ENCODE measurements around the gene GALNTL6. TPM values are rescaled to one million over a fixed set of nuclear protein-coding genes. Genes with fewer than 3 reads are reported as not detected.

Gene GALNTL6
- total RNA-seq, 2 experiments from 2014 or later: not detected

DNA sequence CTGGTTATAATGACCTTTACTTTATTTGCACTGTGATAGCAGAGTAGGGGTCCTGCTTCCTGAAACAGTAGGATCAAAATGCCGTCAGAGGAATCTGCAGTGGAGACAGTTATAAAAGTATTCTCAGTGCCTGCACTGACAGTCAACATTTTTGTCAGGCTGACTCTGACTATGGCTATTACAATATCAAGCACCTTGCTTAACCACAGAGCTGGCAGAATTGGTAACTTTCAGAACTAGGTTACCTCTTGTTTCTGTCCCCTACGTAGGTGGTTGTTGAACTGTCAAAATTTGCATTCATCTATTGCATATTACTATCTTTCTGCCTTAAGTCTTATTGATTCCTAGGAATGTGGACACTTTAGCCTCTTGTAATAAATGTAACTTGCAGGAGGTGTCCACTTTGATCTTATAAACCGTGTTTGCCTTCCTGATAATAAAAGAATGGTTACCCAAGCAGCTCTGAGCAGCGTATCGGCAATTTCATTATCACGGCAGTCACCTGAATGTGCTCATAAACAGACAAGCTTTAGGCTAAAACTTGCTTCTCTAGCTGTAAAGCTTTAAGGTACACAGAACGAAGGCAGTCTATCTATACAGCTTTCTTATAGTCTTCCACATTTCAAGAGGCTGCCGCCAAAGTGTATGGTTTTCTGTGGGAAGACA is 1002.4 kb downstream of the GALNTL6 start:
- Mint-ChIP-seq H3K4me1 (ENCODE audit: low read depth) (no peaks in the 10 kb centered on the region), H3K27ac (no peak overlapping the region), H3K27me3 (peaks cover 2% of the 10 kb centered on the region), H3K9me3 (no peaks in the 10 kb centered on the region), H3K4me3 (no peak overlapping the region), H3K36me3 (no peaks in the 10 kb centered on the region)
- ChIA-PET POLR2A (no interaction called here), CTCF (no interaction called here)
- no peak for DNase-seq
- intact Hi-C loops (cut with micrococcal nuclease): no loop called here

DNA sequence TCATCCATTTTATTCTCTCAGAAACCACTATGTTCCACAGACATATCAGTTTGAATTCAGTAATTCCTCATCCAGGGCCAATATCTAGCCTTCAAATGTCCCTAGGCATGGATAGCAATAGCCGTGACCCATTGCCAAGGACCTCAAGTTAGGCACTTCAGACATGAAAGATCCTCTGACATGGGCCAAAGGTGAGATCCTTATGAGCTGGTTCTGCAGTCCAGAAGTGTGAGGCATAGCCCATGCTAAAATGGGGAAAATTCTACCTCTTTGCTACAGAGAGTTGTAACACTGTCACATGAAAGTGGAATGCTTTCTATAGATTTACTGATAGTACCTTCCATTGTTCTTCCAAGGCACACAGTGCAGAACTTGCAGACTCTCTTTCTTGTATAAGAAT is 1005.7 kb downstream of the GALNTL6 start:
- H3K36me3 Mint-ChIP-seq: no peaks in the 10 kb centered on the region
- H3K27me3 Mint-ChIP-seq: peaks cover 4% of the 10 kb centered on the region
- DNase-seq: no peak
- H3K27ac Mint-ChIP-seq: no peak overlapping the region
- H3K4me1 Mint-ChIP-seq (ENCODE audit: low read depth): no peaks in the 10 kb centered on the region
- H3K4me3 Mint-ChIP-seq: no peak overlapping the region
- no peaks in the 10 kb centered on the region for H3K9me3 Mint-ChIP-seq
- ChIA-PET POLR2A (no interaction called here), CTCF (no interaction called here)
- intact Hi-C loops (cut with micrococcal nuclease): no loop called here

DNA sequence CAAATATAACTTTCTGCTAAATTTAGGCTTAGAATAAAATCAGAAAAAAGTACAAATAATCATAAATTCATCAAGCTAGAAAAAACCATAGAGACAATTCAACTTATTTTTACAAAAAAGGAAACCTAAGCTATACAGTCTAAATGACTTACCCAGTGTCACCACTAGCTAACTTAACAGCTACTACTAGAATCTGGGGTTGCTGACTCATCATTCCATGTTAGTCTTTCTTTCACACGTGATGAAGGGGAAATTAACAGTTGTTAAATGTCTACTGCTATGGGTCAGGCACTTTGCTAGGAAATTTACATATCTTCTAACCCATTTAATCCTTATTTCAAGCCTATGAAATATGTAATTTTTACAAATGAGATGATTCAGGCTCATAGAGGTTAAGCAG is 1006.1 kb downstream of the GALNTL6 start:
- ChIA-PET POLR2A (no interaction called here), CTCF (no interaction called here)
- H3K4me1 Mint-ChIP-seq (ENCODE audit: low read depth): no peaks in the 10 kb centered on the region

DNA sequence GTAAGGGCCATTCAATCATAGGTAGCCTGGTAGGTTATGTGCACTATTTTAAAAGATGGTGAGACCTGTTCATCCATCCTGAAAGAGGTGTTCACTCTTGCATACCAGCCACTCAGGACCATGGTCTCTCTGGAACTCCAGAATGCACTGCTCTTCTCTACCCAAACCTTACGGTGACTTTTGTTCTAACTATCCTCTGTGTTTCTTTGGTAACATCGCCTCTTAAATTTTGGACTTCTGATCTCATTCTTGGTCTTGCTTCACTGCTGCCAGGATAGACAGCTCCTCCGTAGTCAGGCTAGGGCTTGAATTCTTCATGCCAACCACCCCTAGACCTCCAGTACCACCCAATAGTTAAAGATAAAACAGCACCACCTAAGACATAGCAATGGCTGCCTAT is 1009.1 kb downstream of the GALNTL6 start:
- no peak overlapping the region for H3K4me3 Mint-ChIP-seq
- DNase-seq: no peak
- H3K27me3 Mint-ChIP-seq: peaks cover 7% of the 10 kb centered on the region
- POLR2A ChIA-PET: no interaction called here
- no peaks in the 10 kb centered on the region for H3K36me3 Mint-ChIP-seq
- intact Hi-C loops (cut with micrococcal nuclease): no loop called here
- CTCF ChIA-PET: no interaction called here
- no peaks in the 10 kb centered on the region for H3K4me1 Mint-ChIP-seq (ENCODE audit: low read depth)
- H3K9me3 Mint-ChIP-seq: no peaks in the 10 kb centered on the region
- H3K27ac Mint-ChIP-seq: no peak overlapping the region

More for the DNA sequence above, 1006.1 kb downstream of the GALNTL6 start:
- H3K27me3 Mint-ChIP-seq: peaks cover 4% of the 10 kb centered on the region
- intact Hi-C loops (cut with micrococcal nuclease): no loop called here
- H3K4me3 Mint-ChIP-seq: no peak overlapping the region
- no peak overlapping the region for H3K27ac Mint-ChIP-seq
- no peak for DNase-seq
- no peaks in the 10 kb centered on the region for H3K9me3 Mint-ChIP-seq
- H3K36me3 Mint-ChIP-seq: no peaks in the 10 kb centered on the region

DNA sequence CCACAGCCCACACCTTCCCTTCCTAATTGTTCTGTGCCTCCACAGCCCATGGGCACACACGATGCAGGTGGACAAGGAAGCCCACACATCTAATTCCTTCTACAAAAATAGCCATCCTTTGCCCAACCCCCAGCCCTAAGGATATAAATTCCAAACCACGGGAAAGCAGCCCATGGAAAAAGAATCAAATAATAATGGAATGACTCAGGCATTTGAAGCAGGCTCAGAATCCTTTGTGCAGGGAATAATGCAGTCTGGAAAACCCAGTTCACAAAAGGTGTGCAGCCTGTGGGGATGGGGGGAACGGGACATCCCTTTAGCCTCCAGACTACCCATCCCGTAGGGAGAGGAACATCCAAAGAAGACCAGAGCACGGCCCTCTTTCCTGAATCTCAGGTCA is 1013.1 kb downstream of the GALNTL6 start:
- ChIA-PET POLR2A (no interaction called here), CTCF (no interaction called here)
- H3K27me3 Mint-ChIP-seq: peaks cover 2% of the 10 kb centered on the region
- intact Hi-C loops (cut with micrococcal nuclease): no loop called here
- no peaks in the 10 kb centered on the region for H3K4me1 Mint-ChIP-seq (ENCODE audit: low read depth)
- H3K36me3 Mint-ChIP-seq: no peaks in the 10 kb centered on the region
- no peak overlapping the region for H3K4me3 Mint-ChIP-seq
- DNase-seq: no peak
- no peaks in the 10 kb centered on the region for H3K9me3 Mint-ChIP-seq
- H3K27ac Mint-ChIP-seq: no peak overlapping the region

- no peak for DNase-seq
- no peak overlapping the region for H3K4me3 Mint-ChIP-seq
- intact Hi-C loops (cut with micrococcal nuclease): no loop called here
- no peaks in the 10 kb centered on the region for H3K9me3 Mint-ChIP-seq
- ChIA-PET POLR2A (no interaction called here), CTCF (no interaction called here)
- peaks cover 2% of the 10 kb centered on the region for H3K27me3 Mint-ChIP-seq
- H3K36me3 Mint-ChIP-seq: no peaks in the 10 kb centered on the region
- no peak overlapping the region for H3K27ac Mint-ChIP-seq
- H3K4me1 Mint-ChIP-seq (ENCODE audit: low read depth): no peaks in the 10 kb centered on the region
These were observed 1013.7 kb downstream of the GALNTL6 start for GRCh38 chr4:172826861-172827260.

DNA sequence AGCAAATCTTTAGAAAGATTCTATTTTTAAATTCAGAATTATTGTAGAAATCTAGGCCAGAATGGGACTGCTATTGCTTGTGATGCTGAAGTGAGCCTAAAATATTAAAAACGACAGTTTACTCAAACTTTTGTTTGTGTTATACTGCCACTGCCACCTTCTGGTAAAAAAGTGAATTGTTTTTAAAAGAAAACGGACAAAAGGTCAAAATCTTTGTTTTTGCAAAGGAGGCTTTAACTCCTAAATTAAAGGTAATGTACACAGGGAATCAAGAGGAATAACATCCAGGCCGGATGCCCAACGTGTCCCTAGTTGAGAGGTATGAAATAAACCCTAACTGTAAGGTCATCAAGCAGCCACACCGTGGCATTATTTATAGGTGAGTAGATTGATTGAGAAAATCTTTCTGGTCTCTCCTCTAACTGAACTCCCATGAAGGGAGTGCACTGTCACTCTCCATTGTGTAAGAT is 1017.1 kb downstream of the GALNTL6 start:
- DNase-seq: no peak
- Mint-ChIP-seq H3K27me3 (peaks cover 2% of the 10 kb centered on the region), H3K4me3 (no peak overlapping the region), H3K9me3 (no peaks in the 10 kb centered on the region), H3K27ac (no peak overlapping the region), H3K36me3 (no peaks in the 10 kb centered on the region), H3K4me1 (ENCODE audit: low read depth) (no peaks in the 10 kb centered on the region)
- CTCF ChIA-PET: no interaction called here
- POLR2A ChIA-PET: no interaction called here
- intact Hi-C loops (cut with micrococcal nuclease): no loop called here

DNA sequence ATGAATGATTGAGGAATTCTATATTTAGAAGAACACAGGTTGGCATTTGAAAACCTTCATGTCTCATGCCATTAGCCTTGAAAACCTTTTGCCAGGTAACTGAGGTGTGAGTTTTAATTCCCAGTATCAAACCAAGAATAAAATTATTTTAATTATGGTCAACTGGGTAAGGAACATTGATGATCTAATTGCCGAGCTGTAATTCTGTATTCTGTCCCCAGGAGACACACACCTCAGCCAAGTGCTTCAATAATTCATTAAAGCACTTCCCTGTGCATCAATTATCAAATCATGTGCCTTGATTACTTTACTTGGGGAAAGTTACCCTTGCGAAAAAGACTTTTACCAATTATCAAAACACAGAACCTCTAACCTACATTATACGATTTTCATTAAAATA is 1023.5 kb downstream of the GALNTL6 start:
- Mint-ChIP-seq H3K27ac (no peak overlapping the region), H3K36me3 (no peaks in the 10 kb centered on the region), H3K4me3 (no peak overlapping the region), H3K4me1 (ENCODE audit: low read depth) (no peaks in the 10 kb centered on the region), H3K27me3 (peaks cover 2% of the 10 kb centered on the region), H3K9me3 (no peaks in the 10 kb centered on the region)
- DNase-seq: no peak
- POLR2A ChIA-PET: no interaction called here
- CTCF ChIA-PET: no interaction called here
- intact Hi-C loops (cut with micrococcal nuclease): no loop called here

DNA sequence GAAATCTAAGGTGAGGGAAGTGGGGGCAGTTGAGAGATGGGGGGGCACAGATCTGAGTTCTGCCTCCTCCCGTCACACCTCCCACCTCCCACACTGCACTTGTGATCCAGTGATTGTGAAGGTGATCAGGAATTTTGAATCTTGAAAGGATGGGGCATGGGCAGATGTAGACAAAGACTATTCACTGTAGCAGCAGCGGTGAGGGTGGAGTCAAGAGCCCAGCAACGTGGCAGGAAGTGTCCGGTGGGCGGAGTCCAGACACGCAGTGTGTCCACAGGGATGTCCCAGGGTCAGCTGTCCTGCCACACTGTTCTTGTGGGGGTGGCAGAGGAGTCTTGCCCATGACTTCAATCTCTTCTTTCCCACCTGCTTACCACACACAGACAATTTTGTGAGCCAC is 1024.9 kb downstream of the GALNTL6 start:
- CTCF ChIA-PET: no interaction called here
- POLR2A ChIA-PET: no interaction called here
- no peak overlapping the region for H3K27ac Mint-ChIP-seq
- no peaks in the 10 kb centered on the region for H3K36me3 Mint-ChIP-seq
- H3K9me3 Mint-ChIP-seq: no peaks in the 10 kb centered on the region
- intact Hi-C loops (cut with micrococcal nuclease): no loop called here
- DNase-seq: no peak
- H3K27me3 Mint-ChIP-seq: peaks cover 2% of the 10 kb centered on the region
- H3K4me3 Mint-ChIP-seq: no peak overlapping the region
- no peaks in the 10 kb centered on the region for H3K4me1 Mint-ChIP-seq (ENCODE audit: low read depth)

DNA sequence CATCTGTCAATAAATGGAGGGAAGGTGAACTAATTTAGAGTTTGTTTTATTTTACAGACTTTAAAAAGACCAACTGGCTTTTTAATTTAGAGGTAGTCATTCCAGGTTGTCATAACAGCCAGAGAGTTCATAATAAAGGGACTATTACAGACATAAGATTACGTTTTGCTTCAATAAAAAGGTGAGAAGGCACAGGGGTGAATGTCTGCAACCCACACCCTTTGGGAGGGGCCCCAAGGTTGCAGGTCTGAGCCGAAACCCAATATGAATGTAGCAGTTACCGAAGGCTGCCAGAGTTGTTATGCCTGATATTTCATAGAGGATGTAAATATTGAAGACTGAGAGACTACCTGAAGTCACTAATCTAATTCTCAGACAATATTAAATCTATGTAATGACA is 1025.7 kb downstream of the GALNTL6 start:
- no peak overlapping the region for H3K27ac Mint-ChIP-seq
- H3K9me3 Mint-ChIP-seq: no peaks in the 10 kb centered on the region
- POLR2A ChIA-PET: no interaction called here
- no peaks in the 10 kb centered on the region for H3K36me3 Mint-ChIP-seq
- H3K4me3 Mint-ChIP-seq: no peak overlapping the region
- CTCF ChIA-PET: no interaction called here
- H3K27me3 Mint-ChIP-seq: peaks cover 2% of the 10 kb centered on the region
- intact Hi-C loops (cut with micrococcal nuclease): no loop called here
- no peaks in the 10 kb centered on the region for H3K4me1 Mint-ChIP-seq (ENCODE audit: low read depth)
- DNase-seq: no peak

DNA sequence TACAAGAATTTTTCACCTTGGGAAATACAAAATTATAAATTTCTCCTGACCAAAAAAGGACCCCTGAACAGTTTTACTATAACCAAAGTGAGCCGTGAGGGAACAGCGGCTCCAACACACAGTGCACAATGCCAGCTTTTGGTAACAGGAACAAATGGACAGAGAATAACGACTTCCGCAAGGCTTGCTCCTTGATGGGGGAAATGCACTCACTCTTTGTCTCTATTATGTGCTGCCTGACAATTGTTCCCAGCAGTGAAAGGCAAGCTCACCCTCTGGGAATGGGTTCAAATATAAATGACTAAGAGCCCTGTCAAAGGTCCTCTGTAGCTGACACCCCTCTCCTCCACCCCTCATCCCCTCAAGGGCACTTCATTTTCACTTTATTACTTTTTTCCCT is 1029.6 kb downstream of the GALNTL6 start:
- POLR2A ChIA-PET: no interaction called here
- CTCF ChIA-PET: no interaction called here
- Mint-ChIP-seq H3K9me3 (no peaks in the 10 kb centered on the region), H3K4me1 (ENCODE audit: low read depth) (no peaks in the 10 kb centered on the region), H3K4me3 (no peak overlapping the region), H3K27me3 (peaks cover 2% of the 10 kb centered on the region), H3K36me3 (no peaks in the 10 kb centered on the region), H3K27ac (no peak overlapping the region)
- no peak for DNase-seq
- intact Hi-C loops (cut with micrococcal nuclease): no loop called here

- no peak for DNase-seq
- H3K36me3 Mint-ChIP-seq: no peaks in the 10 kb centered on the region
- no peak overlapping the region for H3K27ac Mint-ChIP-seq
- no peaks in the 10 kb centered on the region for H3K9me3 Mint-ChIP-seq
- POLR2A ChIA-PET: no interaction called here
- H3K4me1 Mint-ChIP-seq (ENCODE audit: low read depth): no peaks in the 10 kb centered on the region
- CTCF ChIA-PET: no interaction called here
- H3K4me3 Mint-ChIP-seq: no peak overlapping the region
- no peaks in the 10 kb centered on the region for H3K27me3 Mint-ChIP-seq
- intact Hi-C loops (cut with micrococcal nuclease): no loop called here
These were observed 1030.0 kb downstream of the GALNTL6 start for GRCh38 chr4:172843192-172843591.

DNA sequence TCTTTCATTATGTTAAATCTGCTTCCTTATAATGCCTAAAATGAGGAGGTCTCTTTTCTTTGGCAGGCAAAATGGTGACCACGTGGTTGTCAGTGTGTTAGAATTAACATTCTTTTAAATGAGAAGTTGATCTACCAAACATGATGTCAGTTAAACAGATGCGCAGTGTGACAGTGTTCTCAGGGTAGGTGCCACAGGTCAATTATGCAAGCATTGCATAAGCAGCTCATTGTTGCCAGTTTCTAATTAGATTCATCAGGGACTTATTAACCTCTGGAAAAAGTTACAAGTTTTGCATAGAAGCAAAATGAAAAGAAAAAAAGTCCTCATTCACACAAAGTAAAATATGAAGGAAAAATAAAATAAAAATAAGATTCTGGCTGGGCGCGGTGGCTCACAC is 1031.4 kb downstream of the GALNTL6 start:
- CTCF ChIA-PET: no interaction called here
- Mint-ChIP-seq H3K4me3 (no peak overlapping the region), H3K4me1 (ENCODE audit: low read depth) (no peaks in the 10 kb centered on the region), H3K36me3 (no peaks in the 10 kb centered on the region), H3K27ac (no peak overlapping the region), H3K27me3 (no peaks in the 10 kb centered on the region), H3K9me3 (no peaks in the 10 kb centered on the region)
- POLR2A ChIA-PET: no interaction called here
- DNase-seq: no peak
- intact Hi-C loops (cut with micrococcal nuclease): no loop called here

GRCh38 chr4:172845281-172845680 is 1032.1 kb downstream of the GALNTL6 start:
- H3K4me1 Mint-ChIP-seq (ENCODE audit: low read depth): no peaks in the 10 kb centered on the region
- no peak overlapping the region for H3K27ac Mint-ChIP-seq
- intact Hi-C loops (cut with micrococcal nuclease): no loop called here
- H3K9me3 Mint-ChIP-seq: no peaks in the 10 kb centered on the region
- no peak overlapping the region for H3K4me3 Mint-ChIP-seq
- CTCF ChIA-PET: no interaction called here
- no peak for DNase-seq
- no peaks in the 10 kb centered on the region for H3K36me3 Mint-ChIP-seq
- POLR2A ChIA-PET: no interaction called here
- H3K27me3 Mint-ChIP-seq: no peaks in the 10 kb centered on the region

Measured in activated CD4-positive, alpha-beta memory T cell treated with anti-CD3 and anti-CD28 coated beads for 36 hours (primary cell).